ENCODE results near the gene MIS18A. TPM values are rescaled to one million over a fixed set of nuclear protein-coding genes. Genes with fewer than 3 reads are reported as not detected.
A peak's percentile ranks its signal among the peaks of the same experiment; 100 is the strongest.

The MIS18A gene
- polyA plus RNA-seq, 1 donor from 2014 or later, result 15.9 TPM

- H3K9ac ChIP-seq (ENCODE audit: low read length), result no peak overlapping the region
- H3K79me2 ChIP-seq (replicated peaks; ENCODE audit: insufficient read depth, low read length), result no peaks in the 10 kb centered on the region
- TF ChIP-seq EZH2 (IDR thresholded peaks at IDR 0.05; ENCODE audit: borderline replicate concordance, insufficient read depth, low read length, poor library complexity, severe bottlenecking) (no peak), REST (IDR thresholded peaks at IDR 0.05; ENCODE audit: borderline replicate concordance) (peak; percentile 43), MXI1 (conservative IDR thresholded peaks at IDR 0.05; ENCODE audit: poor library complexity, severe bottlenecking) (peak; percentile 38), EP300 (conservative IDR thresholded peaks at IDR 0.05; ENCODE audit: poor library complexity, severe bottlenecking) (peak; percentile 89)
- H3K27me3 ChIP-seq (ENCODE audit: insufficient read depth, low read depth, low read length), result no peaks in the 10 kb centered on the region
- no peaks in the 10 kb centered on the region for H3K9me3 ChIP-seq (ENCODE audit: low read length)
- no peak overlapping the region for H3K4me2 ChIP-seq (ENCODE audit: low read length)
- no peak overlapping the region for H3K4me3 ChIP-seq (ENCODE audit: low read length)
- H3K36me3 ChIP-seq (ENCODE audit: insufficient read depth, low read length), result no peaks in the 10 kb centered on the region
- no peaks in the 10 kb centered on the region for H4K20me1 ChIP-seq (ENCODE audit: insufficient read depth)
- no peak overlapping the region for H2AFZ ChIP-seq (ENCODE audit: low read depth, low read length)
- peak overlapping the region; percentile 66 for H3K27ac ChIP-seq (ENCODE audit: low read length)
- H3K9me2 ChIP-seq (ENCODE audit: insufficient read depth, low read length), result no peaks in the 10 kb centered on the region
- H3F3A ChIP-seq (ENCODE audit: insufficient read depth, low read length, poor library complexity, severe bottlenecking), result peaks cover 6% of the 10 kb centered on the region
These were observed 37.8 kb downstream of the MIS18A start for GRCh38 chr21:32240851-32241687.

GRCh38 chr21:32239551-32239950 is 39.3 kb downstream of the MIS18A start:
- no peaks in the 10 kb centered on the region for H3K79me2 ChIP-seq (replicated peaks; ENCODE audit: insufficient read depth, low read length)
- TF ChIP-seq POLR2AphosphoS5 (IDR thresholded peaks at IDR 0.05) (no peak), EZH2 (IDR thresholded peaks at IDR 0.05; ENCODE audit: borderline replicate concordance, insufficient read depth, low read length, poor library complexity, severe bottlenecking) (no peak), REST (IDR thresholded peaks at IDR 0.05; ENCODE audit: borderline replicate concordance) (no peak), CTCF (IDR thresholded peaks at IDR 0.05; ENCODE audit: poor library complexity, severe bottlenecking) (no peak)

More at GRCh38 chr21:32239551-32239950, 39.3 kb downstream of the MIS18A start:
- Histone ChIP-seq H2AFZ (ENCODE audit: low read depth, low read length) (no peak overlapping the region), H3F3A (ENCODE audit: insufficient read depth, low read length, poor library complexity, severe bottlenecking) (peaks cover 6% of the 10 kb centered on the region), H3K4me2 (ENCODE audit: low read length) (no peak overlapping the region), H3K27me3 (ENCODE audit: insufficient read depth, low read depth, low read length) (no peaks in the 10 kb centered on the region), H4K20me1 (ENCODE audit: insufficient read depth) (no peaks in the 10 kb centered on the region), H3K9ac (ENCODE audit: low read length) (no peak overlapping the region), H3K36me3 (ENCODE audit: insufficient read depth, low read length) (no peaks in the 10 kb centered on the region), H3K27ac (ENCODE audit: low read length) (peak overlapping the region; percentile 66), H3K4me3 (ENCODE audit: low read length) (peak overlapping the region; percentile 5), H3K9me2 (ENCODE audit: insufficient read depth, low read length) (no peaks in the 10 kb centered on the region), H3K9me3 (ENCODE audit: low read length) (no peaks in the 10 kb centered on the region)

Data from neural cell (in vitro differentiated cells).